HepG2 (cell line): Measurements from ENCODE around the gene C5orf24. TPM values are rescaled to one million over a fixed set of nuclear protein-coding genes. Genes with fewer than 3 reads are reported as not detected.
A peak's percentile ranks its signal among the peaks of the same experiment; 100 is the strongest.

Experiments
- ADNP ChIP-seq: sonication (generic); formaldehyde crosslinking; IDR thresholded peaks from 2 replicates; pipeline ENCODE4 v1.4.0; 2020; ENCODE audit warnings: missing genetic modification reagents
- AGO1 ChIP-seq: fragments of 200-400 bp; formaldehyde crosslinking; IDR thresholded peaks from 2 replicates; pipeline ENCODE4 v1.6.1; 2017; ENCODE audit warnings: mild to moderate bottlenecking, low read depth, low read length, moderate library complexity; ENCODE audit not compliant: poor library complexity, severe bottlenecking
- AHR ChIP-seq: IDR thresholded peaks from 2 replicates; pipeline ENCODE4 v1.6.1; 2018; ENCODE audit warnings: missing genetic modification reagents, missing compliant biosample characterization
- AKAP8 ChIP-seq: sonication (generic); formaldehyde crosslinking; IDR thresholded peaks from 2 replicates; pipeline ENCODE4 v1.5.1; 2020; ENCODE audit warnings: mild to moderate bottlenecking, missing genetic modification reagents
- CC2D1A ChIP-seq: sonication (generic); formaldehyde crosslinking; IDR thresholded peaks from 2 replicates; pipeline ENCODE4 v1.8.1; 2023; ENCODE audit warnings: mild to moderate bottlenecking, missing genetic modification reagents
- GLI4 ChIP-seq: sonication (generic); formaldehyde crosslinking; IDR thresholded peaks from 2 replicates; pipeline ENCODE4 v1.5.1; 2020; ENCODE audit warnings: missing genetic modification reagents, mild to moderate bottlenecking, moderate library complexity, borderline replicate concordance
- HDAC6 ChIP-seq: fragments of 200-600 bp; sonication (generic); IDR thresholded peaks from 2 replicates; pipeline ENCODE4 v1.7.0; 2017; ENCODE audit warnings: mild to moderate bottlenecking, antibody characterized with exemption, low read length, low read depth
- KAT2B ChIP-seq: fragments of 150-350 bp; IDR thresholded peaks from 2 replicates; pipeline ENCODE4 v1.6.1; 2014; ENCODE audit warnings: low read depth, low read length, borderline replicate concordance
- MYC ChIP-seq: sonication (generic); formaldehyde crosslinking; IDR thresholded peaks from 2 replicates; pipeline ENCODE4 v1.9.0; 2021; ENCODE audit warnings: missing genetic modification reagents, borderline replicate concordance
- STAG1 ChIP-seq: sonication (generic); formaldehyde crosslinking; IDR thresholded peaks from 2 replicates; pipeline ENCODE4 v1.4.0; 2020; ENCODE audit warnings: missing genetic modification reagents
- ZBTB7A ChIP-seq: sonication (generic); formaldehyde crosslinking; IDR thresholded peaks from 2 replicates; pipeline ENCODE4 v1.8.0; 2022; ENCODE audit warnings: mild to moderate bottlenecking, missing genetic modification reagents
- ZBTB7B ChIP-seq: sonication (generic); formaldehyde crosslinking; IDR thresholded peaks from 2 replicates; pipeline ENCODE4 v1.4.0; 2020; ENCODE audit warnings: missing genetic modification reagents
- ZNF180 ChIP-seq: sonication (generic); formaldehyde crosslinking; IDR thresholded peaks from 2 replicates; pipeline ENCODE4 v1.4.0; 2020; ENCODE audit warnings: low read depth, missing genetic modification reagents, borderline replicate concordance
- ZNF251 ChIP-seq: sonication (generic); formaldehyde crosslinking; IDR thresholded peaks from 2 replicates; pipeline ENCODE4 v1.9.0; 2021; ENCODE audit warnings: mild to moderate bottlenecking, missing genetic modification reagents
- ZNF33B ChIP-seq: sonication (generic); formaldehyde crosslinking; IDR thresholded peaks from 2 replicates; pipeline ENCODE4 v1.5.1; 2020; ENCODE audit warnings: mild to moderate bottlenecking, missing genetic modification reagents
- ZNF891 ChIP-seq: sonication (generic); formaldehyde crosslinking; IDR thresholded peaks from 2 replicates; pipeline ENCODE4 v1.5.0; 2020; ENCODE audit warnings: mild to moderate bottlenecking, missing genetic modification reagents
- ZSCAN25 ChIP-seq: sonication (generic); formaldehyde crosslinking; IDR thresholded peaks from 2 replicates; pipeline ENCODE4 v1.8.0; 2022; ENCODE audit warnings: mild to moderate bottlenecking, missing genetic modification reagents
- polyA plus RNA-seq, 8 experiments: library from polyadenylated mRNA; depleted of rRNA in 3 of 8; stranded (reverse) in 7 of 8; unstranded in 1 of 8; fragments of >200 nt; fragmentation: Illumina TruSeq in 4 of 8; extraction: Trizol in 4 of 8; gene quantifications; 2 replicates each; pipeline versions ENCODE4 v1.2.1 to v1.2.3, GENCODE V29; 2011 to 2016; ENCODE audit warnings: low read depth in 4 of 8, missing spikeins in 1 of 8, mixed read lengths in 1 of 8; ENCODE audit not compliant: insufficient read depth in 1 of 8
- total RNA-seq, 5 experiments: library from RNA; depleted of rRNA; stranded (reverse); fragments of >200 nt; fragmentation: Illumina TruSeq; extraction: Trizol; gene quantifications; 2 replicates each; pipeline ENCODE4 v1.2.3, GENCODE V29; 2016; ENCODE audit warnings: low read depth in 1 of 5
- TF ChIP-seq, protein P1 (sequence below): sonication (generic); formaldehyde crosslinking; IDR thresholded peaks from 2 replicates; pipeline ENCODE4 v1.4.0; 2020; ENCODE audit warnings: missing genetic modification reagents, borderline replicate concordance
- TF ChIP-seq, protein P2 (sequence below): sonication (generic); formaldehyde crosslinking; IDR thresholded peaks from 2 replicates; pipeline ENCODE4 v1.4.0; 2020; ENCODE audit warnings: missing genetic modification reagents
- TF ChIP-seq, protein P3 (sequence below): sonication (generic); formaldehyde crosslinking; IDR thresholded peaks from 2 replicates; pipeline ENCODE4 v1.4.0; 2020; ENCODE audit warnings: mild to moderate bottlenecking, missing genetic modification reagents
- TF ChIP-seq, protein P4 (sequence below): sonication (generic); formaldehyde crosslinking; IDR thresholded peaks from 2 replicates; pipeline ENCODE4 v1.4.0; 2020; ENCODE audit warnings: mild to moderate bottlenecking, low read depth, missing genetic modification reagents
- TF ChIP-seq, protein P5 (sequence below), 2 experiments: fragments of 450-650 bp in 1 of 2; sonication (generic) in 1 of 2; formaldehyde crosslinking; IDR thresholded peaks; 2 replicates each; pipeline versions ENCODE4 v1.5.0 to v1.8.0; 2020 to 2022; ENCODE audit warnings: mild to moderate bottlenecking in 1 of 2, missing genetic modification reagents in 1 of 2

Gene C5orf24
- total and polyA plus RNA-seq, 2 of the 13 experiments (the other 11 are each of a cell fraction or from before 2014, with no cell fraction given), result 34.6 to 41.5 TPM

DNA sequence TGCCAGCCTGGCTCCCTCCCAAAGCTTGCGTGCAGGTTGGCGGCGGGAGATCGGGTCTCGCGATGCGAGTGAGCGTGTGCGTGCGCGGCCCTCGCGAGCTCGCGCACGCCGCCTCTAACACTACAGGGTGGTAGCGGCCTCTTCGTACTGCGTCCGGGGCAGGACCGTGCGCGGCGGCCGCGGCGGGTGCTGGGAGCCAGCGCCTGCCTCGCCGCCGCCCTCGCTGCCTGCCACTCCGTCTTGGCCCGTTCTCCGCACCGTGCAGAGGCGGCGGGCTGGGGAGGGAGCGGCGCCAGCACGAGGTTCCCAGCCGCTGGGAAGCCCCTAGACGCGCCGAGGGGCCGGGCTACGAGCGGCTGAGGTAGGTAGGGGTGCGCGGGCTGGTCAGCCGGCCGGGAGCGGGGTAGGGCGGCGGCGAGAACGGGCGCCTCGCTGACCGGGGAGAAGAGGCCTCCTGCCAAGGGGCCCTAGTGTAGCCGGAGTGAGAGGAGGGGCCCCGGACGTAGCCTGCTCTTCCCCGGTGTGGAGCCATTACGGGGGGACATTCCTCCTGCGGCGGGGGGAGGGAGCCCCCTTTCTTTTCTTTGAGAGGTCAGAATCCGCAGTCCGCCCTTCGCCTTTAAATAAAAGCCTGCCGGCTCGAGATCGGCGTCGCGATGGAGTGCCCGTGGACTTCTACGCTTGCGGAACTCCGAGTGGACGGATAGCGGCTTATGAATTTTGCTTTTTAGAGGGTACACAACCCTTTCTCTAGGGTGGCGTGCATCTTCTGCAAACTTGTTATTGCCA, at the start of gene C5orf24 (continued):
- no peak for TF ChIP-seq KAT2B
- TF ChIP-seq, protein P1, sequence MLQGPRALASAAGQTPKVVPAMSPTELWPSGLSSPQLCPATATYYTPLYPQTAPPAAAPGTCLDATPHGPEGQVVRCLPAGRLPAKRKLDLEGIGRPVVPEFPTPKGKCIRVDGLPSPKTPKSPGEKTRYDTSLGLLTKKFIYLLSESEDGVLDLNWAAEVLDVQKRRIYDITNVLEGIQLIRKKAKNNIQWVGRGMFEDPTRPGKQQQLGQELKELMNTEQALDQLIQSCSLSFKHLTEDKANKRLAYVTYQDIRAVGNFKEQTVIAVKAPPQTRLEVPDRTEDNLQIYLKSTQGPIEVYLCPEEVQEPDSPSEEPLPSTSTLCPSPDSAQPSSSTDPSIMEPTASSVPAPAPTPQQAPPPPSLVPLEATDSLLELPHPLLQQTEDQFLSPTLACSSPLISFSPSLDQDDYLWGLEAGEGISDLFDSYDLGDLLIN (CRISPR knock-in tag), result peak; percentile 64; the same call in 1 of the 2 replicates
- no peak for TF ChIP-seq STAG1 (CRISPR knock-in tag)
- TF ChIP-seq ZNF180, result no peak
- peak; percentile 96 for TF ChIP-seq ZSCAN25
- TF ChIP-seq ZNF891 (CRISPR knock-in tag), result no peak; the same call in 1 of the 2 replicates
- TF ChIP-seq ADNP, result no peak
- peak; percentile 91; the same call in 1 of the 2 replicates for TF ChIP-seq GLI4 (CRISPR knock-in tag)
- no peak for TF ChIP-seq AHR (CRISPR knock-in tag)
- TF ChIP-seq, protein P2, sequence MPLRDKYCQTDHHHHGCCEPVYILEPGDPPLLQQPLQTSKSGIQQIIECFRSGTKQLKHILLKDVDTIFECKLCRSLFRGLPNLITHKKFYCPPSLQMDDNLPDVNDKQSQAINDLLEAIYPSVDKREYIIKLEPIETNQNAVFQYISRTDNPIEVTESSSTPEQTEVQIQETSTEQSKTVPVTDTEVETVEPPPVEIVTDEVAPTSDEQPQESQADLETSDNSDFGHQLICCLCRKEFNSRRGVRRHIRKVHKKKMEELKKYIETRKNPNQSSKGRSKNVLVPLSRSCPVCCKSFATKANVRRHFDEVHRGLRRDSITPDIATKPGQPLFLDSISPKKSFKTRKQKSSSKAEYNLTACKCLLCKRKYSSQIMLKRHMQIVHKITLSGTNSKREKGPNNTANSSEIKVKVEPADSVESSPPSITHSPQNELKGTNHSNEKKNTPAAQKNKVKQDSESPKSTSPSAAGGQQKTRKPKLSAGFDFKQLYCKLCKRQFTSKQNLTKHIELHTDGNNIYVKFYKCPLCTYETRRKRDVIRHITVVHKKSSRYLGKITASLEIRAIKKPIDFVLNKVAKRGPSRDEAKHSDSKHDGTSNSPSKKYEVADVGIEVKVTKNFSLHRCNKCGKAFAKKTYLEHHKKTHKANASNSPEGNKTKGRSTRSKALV (CRISPR knock-in tag), result no peak; the same call in 1 of the 2 replicates
- TF ChIP-seq HDAC6, result no peak
- TF ChIP-seq, protein P3, sequence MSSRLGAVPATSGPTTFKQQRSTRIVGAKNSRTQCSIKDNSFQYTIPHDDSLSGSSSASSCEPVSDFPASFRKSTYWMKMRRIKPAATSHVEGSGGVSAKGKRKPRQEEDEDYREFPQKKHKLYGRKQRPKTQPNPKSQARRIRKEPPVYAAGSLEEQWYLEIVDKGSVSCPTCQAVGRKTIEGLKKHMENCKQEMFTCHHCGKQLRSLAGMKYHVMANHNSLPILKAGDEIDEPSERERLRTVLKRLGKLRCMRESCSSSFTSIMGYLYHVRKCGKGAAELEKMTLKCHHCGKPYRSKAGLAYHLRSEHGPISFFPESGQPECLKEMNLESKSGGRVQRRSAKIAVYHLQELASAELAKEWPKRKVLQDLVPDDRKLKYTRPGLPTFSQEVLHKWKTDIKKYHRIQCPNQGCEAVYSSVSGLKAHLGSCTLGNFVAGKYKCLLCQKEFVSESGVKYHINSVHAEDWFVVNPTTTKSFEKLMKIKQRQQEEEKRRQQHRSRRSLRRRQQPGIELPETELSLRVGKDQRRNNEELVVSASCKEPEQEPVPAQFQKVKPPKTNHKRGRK (CRISPR knock-in tag), result no peak
- TF ChIP-seq, protein P4, sequence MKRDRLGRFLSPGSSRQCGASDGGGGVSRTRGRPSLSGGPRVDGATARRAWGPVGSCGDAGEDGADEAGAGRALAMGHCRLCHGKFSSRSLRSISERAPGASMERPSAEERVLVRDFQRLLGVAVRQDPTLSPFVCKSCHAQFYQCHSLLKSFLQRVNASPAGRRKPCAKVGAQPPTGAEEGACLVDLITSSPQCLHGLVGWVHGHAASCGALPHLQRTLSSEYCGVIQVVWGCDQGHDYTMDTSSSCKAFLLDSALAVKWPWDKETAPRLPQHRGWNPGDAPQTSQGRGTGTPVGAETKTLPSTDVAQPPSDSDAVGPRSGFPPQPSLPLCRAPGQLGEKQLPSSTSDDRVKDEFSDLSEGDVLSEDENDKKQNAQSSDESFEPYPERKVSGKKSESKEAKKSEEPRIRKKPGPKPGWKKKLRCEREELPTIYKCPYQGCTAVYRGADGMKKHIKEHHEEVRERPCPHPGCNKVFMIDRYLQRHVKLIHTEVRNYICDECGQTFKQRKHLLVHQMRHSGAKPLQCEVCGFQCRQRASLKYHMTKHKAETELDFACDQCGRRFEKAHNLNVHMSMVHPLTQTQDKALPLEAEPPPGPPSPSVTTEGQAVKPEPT, result peak; percentile 74; the same call in 1 of the 2 replicates
- no peak; the same call in 1 of the 2 replicates for TF ChIP-seq ZBTB7A (CRISPR knock-in tag)
- TF ChIP-seq ZNF251 (CRISPR knock-in tag), result no peak
- TF ChIP-seq MYC (CRISPR knock-in tag), result peak; percentile 90
- peak; percentile 23; the same call in 1 of the 2 replicates for TF ChIP-seq ZNF33B (CRISPR knock-in tag)
- peak; percentile 92 for TF ChIP-seq AKAP8 (CRISPR knock-in tag)
- no peak for TF ChIP-seq CC2D1A (CRISPR knock-in tag)
- TF ChIP-seq ZBTB7B (CRISPR knock-in tag), result peak; percentile 69
- TF ChIP-seq, protein P5, sequence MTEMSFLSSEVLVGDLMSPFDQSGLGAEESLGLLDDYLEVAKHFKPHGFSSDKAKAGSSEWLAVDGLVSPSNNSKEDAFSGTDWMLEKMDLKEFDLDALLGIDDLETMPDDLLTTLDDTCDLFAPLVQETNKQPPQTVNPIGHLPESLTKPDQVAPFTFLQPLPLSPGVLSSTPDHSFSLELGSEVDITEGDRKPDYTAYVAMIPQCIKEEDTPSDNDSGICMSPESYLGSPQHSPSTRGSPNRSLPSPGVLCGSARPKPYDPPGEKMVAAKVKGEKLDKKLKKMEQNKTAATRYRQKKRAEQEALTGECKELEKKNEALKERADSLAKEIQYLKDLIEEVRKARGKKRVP (CRISPR knock-in tag; IDR thresholded peaks at IDR 0.05), result no peak
- peak; percentile 84 for TF ChIP-seq AGO1
